Karpas-422 (cell line): ENCODE data around the gene TADA2B. TPM values are rescaled to one million over a fixed set of nuclear protein-coding genes. Genes with fewer than 3 reads are reported as not detected.

Source experiments
- DNase-seq: peaks from one replicate; pipeline ENCODE4 v3.0.0-alpha.2; 2015
- H2AFZ ChIP-seq: fragments of 200-600 bp; sonication (generic); 2 replicates; pipeline ENCODE4 v1.6.1; 2014; ENCODE audit warnings: antibody characterized with exemption, low read length, mixed read lengths
- H3K27ac ChIP-seq: fragments of 200-600 bp; sonication (generic); 2 replicates; pipeline ENCODE4 v1.5.1; 2014; ENCODE audit warnings: mild to moderate bottlenecking, low read length, moderate library complexity
- H3K27me3 ChIP-seq: fragments of 200-600 bp; sonication (generic); 2 replicates; pipeline ENCODE4 v1.6.1; 2014; ENCODE audit warnings: low read length, mixed read lengths
- H3K36me3 ChIP-seq: fragments of 200-600 bp; sonication (generic); 2 replicates; pipeline ENCODE4 v1.6.1; 2014; ENCODE audit warnings: low read length, mixed read lengths; ENCODE audit not compliant: insufficient read depth
- H3K4me1 ChIP-seq: fragments of 200-600 bp; sonication (generic); 2 replicates; pipeline ENCODE4 v1.6.1; 2014; ENCODE audit warnings: mild to moderate bottlenecking, low read length, mixed read lengths
- H3K4me2 ChIP-seq: fragments of 200-600 bp; sonication (generic); 2 replicates; pipeline ENCODE4 v1.6.1; 2014; ENCODE audit warnings: low read length, low read depth, mild to moderate bottlenecking; ENCODE audit not compliant: poor library complexity, severe bottlenecking
- H3K4me3 ChIP-seq: fragments of 200-600 bp; sonication (generic); 2 replicates; pipeline ENCODE4 v1.5.1; 2014; ENCODE audit warnings: mild to moderate bottlenecking, antibody characterized with exemption, low read length, mixed read lengths
- H3K79me2 ChIP-seq: fragments of 200-600 bp; sonication (generic); 2 replicates; pipeline ENCODE4 v1.6.1; 2014; ENCODE audit warnings: mild to moderate bottlenecking, low read length, mixed read lengths
- H3K9ac ChIP-seq: fragments of 200-600 bp; sonication (generic); 2 replicates; pipeline ENCODE4 v1.6.0; 2014; ENCODE audit warnings: low read length
- H3K9me2 ChIP-seq: fragments of 200-600 bp; sonication (generic), shearing (Covaris generic); replicated peaks from 2 replicates; pipeline ENCODE4 v1.6.0; 2014; ENCODE audit warnings: mild to moderate bottlenecking, low read length, moderate library complexity; ENCODE audit not compliant: insufficient read depth
- H3K9me3 ChIP-seq: fragments of 300-700, 200-600 bp; sonication (generic); 2 replicates; pipeline ENCODE4 v1.6.1; 2014; ENCODE audit warnings: low read length, mixed read lengths
- H4K20me1 ChIP-seq: fragments of 200-600 bp; sonication (generic); 2 replicates; pipeline ENCODE4 v1.6.1; 2014; ENCODE audit warnings: mild to moderate bottlenecking, antibody characterized with exemption, low read length, low read depth; ENCODE audit not compliant: insufficient read depth
- total RNA-seq: library from RNA; depleted of rRNA; stranded (reverse); fragments of >200 nt; shearing (Covaris generic); gene quantifications from 2 replicates; pipeline ENCODE4 v1.2.3, GENCODE V29; 2014; ENCODE audit warnings: low replicate concordance

The TADA2B gene
- total RNA-seq, 1 experiment from 2014 or later: 12.8 TPM

GRCh38 chr4:7037425-7037824, 5.7 kb upstream of the TADA2B start:
- Histone ChIP-seq H3K79me2 (no peaks in the 10 kb centered on the region), H4K20me1 (no peaks in the 10 kb centered on the region; the same call in 1 of the 2 replicates), H3K4me1 (peaks cover 7% of the 10 kb centered on the region; the same call in 1 of the 2 replicates), H2AFZ (no peak overlapping the region), H3K4me2 (no peak overlapping the region), H3K9me3 (no peaks in the 10 kb centered on the region), H3K9me2 (no peaks in the 10 kb centered on the region), H3K27ac (no peak overlapping the region), H3K27me3 (no peaks in the 10 kb centered on the region), H3K4me3 (no peak overlapping the region), H3K9ac (no peak overlapping the region), H3K36me3 (no peaks in the 10 kb centered on the region)
- DNase-seq: peak; percentile 72

- Histone ChIP-seq H3K9me2 (no peaks in the 10 kb centered on the region), H3K36me3 (no peaks in the 10 kb centered on the region), H4K20me1 (no peaks in the 10 kb centered on the region; the same call in 1 of the 2 replicates), H3K9me3 (no peaks in the 10 kb centered on the region), H3K27me3 (no peaks in the 10 kb centered on the region), H3K27ac (no peak overlapping the region), H2AFZ (no peak overlapping the region), H3K4me3 (no peak overlapping the region), H3K4me2 (no peak overlapping the region), H3K4me1 (peaks cover 24% of the 10 kb centered on the region), H3K9ac (no peak overlapping the region), H3K79me2 (peaks cover 23% of the 10 kb centered on the region)
- DNase-seq: no peak
Observed at GRCh38 chr4:7040765-7041164, 2.4 kb upstream of the TADA2B start.

GRCh38 chr4:7041246-7041645, 1.9 kb upstream of the TADA2B start:
- DNase-seq: no peak
- H3K36me3 ChIP-seq: no peaks in the 10 kb centered on the region
- H3K27ac ChIP-seq: no peak overlapping the region
- H3K27me3 ChIP-seq: no peaks in the 10 kb centered on the region
- no peaks in the 10 kb centered on the region for H3K9me2 ChIP-seq
- peaks cover 2% of the 10 kb centered on the region; the same call in 1 of the 2 replicates for H4K20me1 ChIP-seq
- H3K4me2 ChIP-seq: no peak overlapping the region
- peaks cover 29% of the 10 kb centered on the region for H3K4me1 ChIP-seq
- H3K9me3 ChIP-seq: no peaks in the 10 kb centered on the region
- no peak overlapping the region for H2AFZ ChIP-seq
- peaks cover 28% of the 10 kb centered on the region for H3K79me2 ChIP-seq
- no peak overlapping the region for H3K4me3 ChIP-seq
- no peak overlapping the region for H3K9ac ChIP-seq

GRCh38 chr4:7041801-7042502, 1.2 kb upstream of the TADA2B start:
- Histone ChIP-seq H4K20me1 (peaks cover 9% of the 10 kb centered on the region), H3K4me2 (peak overlapping the region; percentile 98), H3K79me2 (peaks cover 35% of the 10 kb centered on the region), H3K9me3 (no peaks in the 10 kb centered on the region), H3K9ac (peak overlapping the region; percentile 66), H2AFZ (peak overlapping the region; percentile 80), H3K9me2 (no peaks in the 10 kb centered on the region), H3K27me3 (no peaks in the 10 kb centered on the region), H3K4me3 (peak overlapping the region; percentile 80), H3K4me1 (peaks cover 36% of the 10 kb centered on the region), H3K27ac (no peak overlapping the region), H3K36me3 (no peaks in the 10 kb centered on the region)
- no peak for DNase-seq

- DNase-seq: peak; percentile 98
Observed at GRCh38 chr4:7042503-7043283, 479 bp upstream of the TADA2B start.

GRCh38 chr4:7044137-7044930, 1.2 kb downstream of the TADA2B start:
- Histone ChIP-seq H4K20me1 (peaks cover 16% of the 10 kb centered on the region), H3K27ac (peak overlapping the region; percentile 79), H3K79me2 (peaks cover 58% of the 10 kb centered on the region), H3K4me2 (peak overlapping the region; percentile 75), H3K4me3 (peak overlapping the region; percentile 94), H3K4me1 (peaks cover 42% of the 10 kb centered on the region), H3K27me3 (no peaks in the 10 kb centered on the region), H2AFZ (no peak overlapping the region; the same call in 1 of the 2 replicates), H3K36me3 (0 out of 2 replicates have a peak, but pooled peaks cover 3% of the 10 kb centered on the region), H3K9me2 (no peaks in the 10 kb centered on the region), H3K9me3 (no peaks in the 10 kb centered on the region), H3K9ac (peak overlapping the region; percentile 98)
- peak; percentile 70 for DNase-seq

More at GRCh38 chr4:7042503-7043283, 479 bp upstream of the TADA2B start:
- Histone ChIP-seq H3K27me3 (no peaks in the 10 kb centered on the region), H3K27ac (no peak overlapping the region), H3K9me2 (no peaks in the 10 kb centered on the region), H3K4me2 (peak overlapping the region; percentile 98), H3K9me3 (no peaks in the 10 kb centered on the region), H3K4me1 (peaks cover 42% of the 10 kb centered on the region), H3K4me3 (peak overlapping the region; percentile 80), H4K20me1 (peaks cover 15% of the 10 kb centered on the region), H3K79me2 (peaks cover 42% of the 10 kb centered on the region), H3K36me3 (no peaks in the 10 kb centered on the region), H3K9ac (peak overlapping the region; percentile 66), H2AFZ (peak overlapping the region; percentile 80)

- Histone ChIP-seq H3K27me3 (no peaks in the 10 kb centered on the region), H3K9me3 (no peaks in the 10 kb centered on the region), H3K9me2 (no peaks in the 10 kb centered on the region), H3K4me3 (peak overlapping the region; percentile 94), H3K4me2 (peak overlapping the region; percentile 75), H3K9ac (peak overlapping the region; percentile 98), H2AFZ (no peak overlapping the region), H3K4me1 (peaks cover 42% of the 10 kb centered on the region), H3K79me2 (peaks cover 70% of the 10 kb centered on the region), H3K27ac (peak overlapping the region; percentile 79), H3K36me3 (0 out of 2 replicates have a peak, but pooled peaks cover 3% of the 10 kb centered on the region), H4K20me1 (peaks cover 24% of the 10 kb centered on the region)
- no peak for DNase-seq
Observed at GRCh38 chr4:7045553-7045952, 2.4 kb downstream of the TADA2B start.
